GM10266 (cell line): Measurements from ENCODE around the gene XYLT1.

Experiments used
- DNase-seq: peaks from one replicate; pipeline ENCODE4 v3.0.0; 2012; ENCODE audit errors: extremely low spot score
- CTCF ChIP-seq: IDR thresholded peaks from 2 replicates; pipeline ENCODE4 v1.5.1; 2012; ENCODE audit warnings: mild to moderate bottlenecking, low read depth; ENCODE audit not compliant: control insufficient read depth, insufficient read depth; ENCODE audit errors: missing control alignments

The XYLT1 gene

DNA sequence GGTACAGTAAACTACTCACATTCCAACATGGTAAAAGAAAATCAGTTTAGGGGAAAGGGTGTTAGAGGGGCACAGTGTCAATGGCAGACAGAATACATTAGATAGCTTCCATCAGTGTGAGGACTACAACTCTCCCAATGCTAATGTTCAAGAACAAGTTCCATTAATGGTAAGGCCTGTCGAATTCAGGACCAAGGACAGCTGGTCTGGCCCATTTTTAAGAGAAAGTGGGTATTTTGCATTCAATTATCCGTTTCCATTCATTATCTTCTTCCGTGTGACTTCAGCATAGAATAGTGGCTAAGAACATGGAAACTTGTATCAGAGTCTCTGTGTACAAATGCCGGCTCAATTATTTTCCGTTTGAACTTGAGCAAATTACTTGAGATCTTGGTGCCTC is 98.4 kb downstream of the XYLT1 start:
- no peak for TF ChIP-seq CTCF
- DNase-seq, result no peak

DNA sequence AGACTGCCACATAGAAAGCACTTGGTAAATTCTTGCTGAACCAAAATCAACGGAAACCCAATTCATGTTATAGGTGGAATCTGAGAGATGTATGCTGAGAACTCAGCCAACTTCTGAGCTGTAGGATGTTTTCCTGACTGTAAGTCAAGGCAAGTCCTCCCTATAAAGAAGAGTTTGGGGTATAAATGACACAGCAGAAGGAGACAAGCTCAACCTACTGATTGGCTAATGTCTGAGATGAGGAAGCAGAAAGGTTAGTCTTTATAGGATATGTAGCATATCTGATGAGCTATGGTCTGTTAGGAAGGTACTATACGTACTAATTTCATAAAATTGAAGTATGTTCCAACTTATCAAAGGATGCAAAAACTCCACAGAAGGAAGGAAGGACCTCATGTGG is 99.5 kb downstream of the XYLT1 start:
- DNase-seq, result no peak
- TF ChIP-seq CTCF, result no peak

DNA sequence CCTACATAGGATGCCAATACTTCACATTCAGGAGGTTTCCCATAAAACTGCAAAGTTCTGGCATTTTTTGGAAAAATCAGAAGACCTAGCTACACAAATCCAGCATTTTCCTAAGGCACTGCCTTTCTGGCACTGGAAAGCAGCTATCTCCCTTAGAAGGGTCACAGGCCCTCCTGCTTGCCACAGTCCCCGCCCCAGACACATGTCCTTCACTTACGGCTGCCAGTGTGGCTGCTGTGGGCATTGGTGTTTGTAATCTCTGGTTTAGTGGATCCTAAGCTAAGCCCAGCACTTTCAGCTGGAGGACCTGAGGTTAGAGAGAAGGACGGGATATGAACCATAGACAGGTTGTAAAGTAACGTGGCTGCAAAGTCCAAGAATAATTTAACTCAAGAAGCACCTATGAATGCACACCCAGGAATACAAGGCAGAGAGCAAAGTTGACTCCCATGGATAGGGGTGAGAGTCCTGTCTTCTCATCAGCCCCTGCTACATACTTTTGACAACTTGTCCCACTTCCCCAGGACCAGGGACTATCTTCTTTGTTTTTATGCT is 100.0 kb downstream of the XYLT1 start:
- no peak for DNase-seq
- no peak for TF ChIP-seq CTCF

- TF ChIP-seq CTCF, result no peak
- DNase-seq, result no peak
Observed at GRCh38 chr16:17370223-17370707, 100.5 kb downstream of the XYLT1 start.

GRCh38 chr16:17369421-17370222 is 101.1 kb downstream of the XYLT1 start:
- TF ChIP-seq CTCF, result no peak
- peak; percentile 53 for DNase-seq

- DNase-seq, result no peak
- TF ChIP-seq CTCF, result no peak
Observed at GRCh38 chr16:17368951-17369350, 101.8 kb downstream of the XYLT1 start.

DNA sequence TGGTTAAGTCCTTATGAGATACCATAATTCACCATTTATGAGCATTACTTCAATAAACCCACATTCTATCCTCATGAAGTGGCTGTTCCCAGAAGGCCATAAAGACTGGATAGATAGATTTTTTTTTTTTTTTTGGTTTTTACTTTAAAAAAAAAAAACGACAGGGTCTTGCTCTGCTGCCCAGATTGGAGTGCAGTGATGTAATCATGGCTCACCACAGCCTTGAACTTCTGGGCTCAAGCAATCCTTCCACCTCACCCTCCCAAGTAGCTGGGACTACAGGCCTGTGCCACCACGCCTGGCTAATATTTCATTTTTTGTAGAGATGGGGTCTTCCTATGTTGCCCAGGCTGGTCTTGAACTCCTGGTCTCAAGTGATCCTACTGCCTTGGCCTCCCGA is 102.3 kb downstream of the XYLT1 start:
- no peak for TF ChIP-seq CTCF

More for the DNA sequence above, 102.3 kb downstream of the XYLT1 start:
- no peak for DNase-seq
